SK-N-SH treated with all-trans-retinoic acid at 6 μM for 48 hours (cell line): Measurements from ENCODE around the gene B4GALNT4.

Experiments
- ISL1 ChIP-seq: fragments of 250-450 bp; sonication (Bioruptor Pico); IDR thresholded peaks from 2 replicates; pipeline ENCODE4 v2.1.2; 2022; ENCODE audit warnings: mild to moderate bottlenecking, moderate library complexity
- ZFP30 ChIP-seq: fragments of 450-650 bp; formaldehyde crosslinking; IDR thresholded peaks from 2 replicates; pipeline ENCODE4 v1.5.0; 2022; ENCODE audit warnings: mild to moderate bottlenecking, moderate library complexity
- ZNF70 ChIP-seq: fragments of 450-650 bp; formaldehyde crosslinking; IDR thresholded peaks from 2 replicates; pipeline ENCODE4 v1.5.0; 2020; ENCODE audit warnings: mild to moderate bottlenecking, moderate library complexity
- TF ChIP-seq, protein P1 (sequence below): fragments of 250-450 bp; sonication (Bioruptor Pico); IDR thresholded peaks from 2 replicates; pipeline ENCODE4 v1.8.0; 2020; ENCODE audit warnings: mild to moderate bottlenecking, moderate library complexity, borderline replicate concordance

- TF ChIP-seq, protein P1, sequence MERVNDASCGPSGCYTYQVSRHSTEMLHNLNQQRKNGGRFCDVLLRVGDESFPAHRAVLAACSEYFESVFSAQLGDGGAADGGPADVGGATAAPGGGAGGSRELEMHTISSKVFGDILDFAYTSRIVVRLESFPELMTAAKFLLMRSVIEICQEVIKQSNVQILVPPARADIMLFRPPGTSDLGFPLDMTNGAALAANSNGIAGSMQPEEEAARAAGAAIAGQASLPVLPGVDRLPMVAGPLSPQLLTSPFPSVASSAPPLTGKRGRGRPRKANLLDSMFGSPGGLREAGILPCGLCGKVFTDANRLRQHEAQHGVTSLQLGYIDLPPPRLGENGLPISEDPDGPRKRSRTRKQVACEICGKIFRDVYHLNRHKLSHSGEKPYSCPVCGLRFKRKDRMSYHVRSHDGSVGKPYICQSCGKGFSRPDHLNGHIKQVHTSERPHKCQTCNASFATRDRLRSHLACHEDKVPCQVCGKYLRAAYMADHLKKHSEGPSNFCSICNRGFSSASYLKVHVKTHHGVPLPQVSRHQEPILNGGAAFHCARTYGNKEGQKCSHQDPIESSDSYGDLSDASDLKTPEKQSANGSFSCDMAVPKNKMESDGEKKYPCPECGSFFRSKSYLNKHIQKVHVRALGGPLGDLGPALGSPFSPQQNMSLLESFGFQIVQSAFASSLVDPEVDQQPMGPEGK (CRISPR knock-in tag) = no peak
- TF ChIP-seq ZFP30 = no peak
- no peak for TF ChIP-seq ISL1 (CRISPR knock-in tag)
- TF ChIP-seq ZNF70 = no peak
Measured at GRCh38 chr11:403021-403760, 33.9 kb downstream of the B4GALNT4 start.
